GM18907 (cell line): ENCODE measurements around the gene YLPM1.
A peak's percentile ranks its signal among the peaks of the same experiment; 100 is the strongest.

Experiments
- ATAC-seq: cut with Tn5 transposase; IDR thresholded peaks from one replicate; pipeline ENCODE4 v1.9.1; 2021; ENCODE audit warnings: mild to moderate bottlenecking, moderate library complexity; ENCODE audit not compliant: unreplicated experiment

YLPM1 gene

DNA sequence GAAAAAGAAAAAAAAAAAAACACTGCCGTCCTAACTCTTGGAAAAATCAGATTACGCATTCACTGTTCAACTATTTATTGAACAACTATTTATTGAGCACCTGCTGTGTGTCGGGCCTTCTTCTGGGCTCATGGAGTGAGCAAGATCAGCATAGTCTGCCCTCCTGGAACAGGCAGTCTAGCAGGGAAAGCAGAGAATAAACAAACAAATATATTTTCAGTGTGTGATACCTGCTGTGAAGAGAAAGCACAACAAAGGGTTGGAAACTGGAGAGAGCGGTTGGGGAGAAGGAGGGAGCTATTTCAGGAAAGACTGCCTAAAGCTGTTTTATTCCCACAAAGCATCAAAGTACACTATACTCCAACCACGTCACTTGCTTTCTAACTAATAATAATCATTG, 102.0 kb downstream of the YLPM1 start:
- no peak for ATAC-seq

DNA sequence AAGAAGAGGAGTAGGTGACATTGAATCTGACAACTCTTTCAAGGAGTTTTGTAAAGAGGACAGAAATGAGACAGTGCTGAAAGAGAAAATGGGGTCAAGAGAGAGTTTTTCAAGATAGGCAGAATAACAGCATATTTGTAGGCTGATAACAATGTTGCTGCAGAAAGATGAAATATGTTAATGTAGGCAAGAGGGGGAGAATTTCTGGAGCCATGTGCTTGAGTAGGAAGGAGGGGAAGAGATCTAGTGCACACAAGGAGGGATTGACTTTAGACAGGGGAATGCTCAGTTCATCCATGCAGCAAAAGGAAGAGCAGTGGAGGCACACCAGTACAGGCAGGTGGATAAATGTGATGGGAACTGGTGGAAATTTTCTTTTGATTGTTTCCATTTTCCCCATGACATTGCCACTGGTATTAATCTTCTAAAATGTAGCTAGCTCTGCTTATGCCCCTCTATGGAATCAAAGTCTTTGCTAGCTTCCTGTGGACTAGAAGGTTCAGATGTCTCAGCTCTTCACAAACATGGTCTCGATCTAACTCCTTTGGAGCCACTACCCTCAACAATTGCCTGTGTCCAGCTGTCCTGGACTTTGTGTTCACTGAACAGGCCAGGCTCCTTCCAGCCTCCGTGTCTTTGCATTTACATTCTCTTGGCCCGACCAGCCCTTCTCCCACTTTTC, 103.7 kb downstream of the YLPM1 start:
- no peak for ATAC-seq

DNA sequence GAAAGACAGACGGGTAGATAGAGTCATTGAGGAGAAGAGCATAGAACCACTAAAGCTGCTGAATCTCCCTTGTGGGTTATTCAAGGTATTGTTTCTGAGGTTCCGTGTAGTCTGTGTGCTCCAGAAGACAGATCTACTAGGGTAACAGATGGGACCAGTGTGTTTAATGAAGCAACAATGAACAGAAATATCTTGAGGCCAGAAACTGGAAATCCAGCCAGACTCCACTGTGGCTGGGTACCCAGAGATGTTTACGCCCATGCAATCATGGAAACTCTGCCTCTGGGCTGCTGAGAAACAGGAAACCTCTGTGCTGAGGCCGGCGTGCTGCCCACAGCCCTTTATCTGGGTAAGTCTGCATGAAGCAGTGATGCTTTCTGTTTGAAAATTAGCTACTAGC, 104.6 kb downstream of the YLPM1 start:
- ATAC-seq: no peak

DNA sequence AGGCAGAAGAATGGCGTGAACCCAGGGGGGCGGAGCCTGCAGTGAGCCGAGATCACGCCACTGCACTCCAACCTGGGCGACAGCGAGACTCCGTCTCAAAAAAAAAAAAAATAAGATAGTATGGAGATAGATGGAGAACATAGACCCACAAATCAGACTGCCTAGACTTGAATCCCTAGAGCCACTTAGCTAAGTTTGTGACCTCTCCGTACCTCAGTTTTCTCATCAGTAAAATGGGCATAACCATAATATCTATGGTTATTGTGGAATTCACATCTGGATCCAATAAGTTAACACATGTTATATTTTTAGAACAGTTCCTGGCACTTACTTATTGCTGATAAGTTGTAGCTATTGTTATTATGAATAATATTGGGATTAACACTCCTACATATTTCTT, 105.6 kb downstream of the YLPM1 start:
- no peak for ATAC-seq

DNA sequence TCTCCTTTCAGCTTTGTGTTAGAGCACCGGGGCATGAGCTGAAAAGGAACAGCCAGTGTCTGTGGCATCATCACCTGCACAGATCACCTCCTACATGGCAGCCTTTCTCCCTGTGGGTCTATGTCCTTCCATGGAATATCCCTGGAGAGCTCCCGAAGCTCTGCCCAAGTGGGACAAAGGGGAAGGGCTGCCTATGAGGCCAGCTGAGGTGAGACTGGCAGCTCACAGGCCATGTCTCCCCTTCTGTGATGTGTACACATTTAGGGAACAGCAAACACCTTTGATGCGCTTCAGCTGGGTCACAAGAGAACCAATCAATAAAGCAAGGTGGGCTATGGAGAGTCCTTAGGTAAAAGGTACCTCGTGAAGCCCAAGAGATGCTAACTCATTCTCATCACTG, 108.7 kb downstream of the YLPM1 start:
- ATAC-seq: no peak

DNA sequence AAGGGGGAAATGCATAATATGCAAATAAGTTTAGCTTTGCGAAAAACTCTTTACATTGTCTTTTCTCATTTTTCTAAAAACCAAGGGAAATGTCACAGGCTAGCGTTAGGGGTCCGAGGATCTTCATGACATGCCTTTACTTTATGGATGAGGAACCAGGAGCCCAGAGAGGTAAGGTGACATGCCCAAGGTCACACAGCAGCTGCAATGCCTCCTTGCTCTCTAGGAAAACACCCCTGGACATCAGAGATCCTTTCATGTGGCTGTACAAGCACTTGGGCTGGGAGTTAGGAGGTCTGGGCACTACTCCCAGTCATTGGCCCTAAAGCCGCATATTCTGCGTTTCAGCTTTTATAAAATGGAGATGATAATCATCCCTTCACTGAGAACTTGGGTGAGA, 112.1 kb downstream of the YLPM1 start:
- no peak for ATAC-seq

DNA sequence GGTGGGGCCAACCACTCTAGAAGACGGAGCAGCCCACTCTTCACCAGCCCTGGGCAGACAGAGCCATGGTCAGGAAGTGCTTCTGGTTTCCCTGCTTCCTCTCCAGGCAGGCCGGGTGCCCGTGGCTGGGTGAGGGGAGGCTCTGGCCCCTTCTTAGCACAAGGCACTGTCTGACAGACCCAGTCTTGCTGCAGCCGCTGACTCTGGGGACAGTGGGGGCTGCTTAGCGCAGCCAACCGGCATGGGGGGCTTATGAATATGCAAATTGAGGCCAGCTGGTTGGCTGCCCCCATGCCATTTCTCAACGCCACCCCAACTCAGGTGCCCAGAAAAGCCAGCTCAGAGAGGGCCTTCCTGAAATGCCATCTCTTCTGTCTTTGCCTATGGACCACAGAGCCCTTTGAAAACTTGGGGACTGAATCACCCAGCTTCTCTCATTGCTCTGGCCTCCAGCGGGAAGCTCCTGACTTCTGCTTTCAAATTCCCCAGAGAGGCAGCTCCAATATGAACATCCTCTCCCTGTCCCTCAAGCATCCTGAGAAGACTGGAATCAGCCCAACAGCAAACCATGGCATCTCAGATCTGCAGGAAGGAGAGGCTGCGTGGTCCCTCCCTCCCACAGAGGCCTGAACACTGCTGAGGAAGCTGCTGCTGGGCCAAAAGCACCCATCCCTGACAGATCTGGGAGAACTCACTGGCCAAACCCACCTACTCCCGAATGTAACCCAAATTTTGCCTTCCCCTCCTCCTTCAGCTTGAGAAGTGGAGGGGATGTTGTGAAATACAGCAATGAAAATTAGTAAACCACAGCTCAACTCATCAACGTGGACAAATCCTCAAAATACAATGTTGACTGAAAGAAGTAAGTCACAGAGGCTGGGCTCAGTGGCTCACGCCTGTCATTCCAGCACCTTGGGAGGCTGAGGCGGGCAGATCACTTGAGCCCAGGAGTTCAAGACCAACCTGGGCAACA, 113.1 kb downstream of the YLPM1 start, which contains the start of gene PROX2:
TSS of gene PROX2 (minus strand) at position 205 of the 973 bp plus-strand sequence. CDS start 12,311 bp downstream, outside the sequence.
- ATAC-seq: no peak

DNA sequence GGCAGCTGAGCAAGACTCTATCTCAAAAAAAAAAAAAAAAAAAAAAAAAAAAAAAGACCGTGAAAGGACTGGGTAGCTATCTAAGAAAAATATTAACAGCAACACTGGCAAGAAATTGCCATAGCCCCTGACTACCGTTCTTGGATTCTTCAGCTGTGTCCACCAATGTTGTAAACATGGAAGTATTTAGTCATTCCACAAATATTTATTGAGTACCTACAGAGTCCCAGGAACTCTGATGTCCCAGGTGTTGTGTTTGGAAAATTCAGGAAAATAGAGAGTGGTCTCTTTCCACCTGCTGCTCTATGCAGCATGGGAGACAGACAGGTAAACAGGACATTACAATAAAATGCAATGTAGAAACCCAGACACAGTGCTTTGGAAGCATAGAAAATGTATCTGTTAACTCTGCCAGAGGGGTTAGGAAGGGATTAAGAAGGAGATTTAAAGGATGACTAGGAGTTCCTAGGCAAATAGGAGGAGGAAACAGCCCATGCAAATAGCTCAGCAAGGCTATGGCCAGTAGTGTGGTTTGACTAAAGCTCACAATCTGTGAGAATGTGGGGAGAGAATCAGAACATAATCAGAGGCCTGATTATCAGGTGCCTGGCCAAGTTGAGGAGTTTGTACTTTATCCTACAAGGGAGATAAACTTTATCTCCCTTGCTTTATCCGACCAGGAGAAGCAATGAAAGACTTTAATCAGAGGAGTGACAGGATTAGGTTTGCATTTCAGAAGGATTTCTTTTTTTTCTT, 116.5 kb downstream of the YLPM1 start:
- ATAC-seq: no peak

DNA sequence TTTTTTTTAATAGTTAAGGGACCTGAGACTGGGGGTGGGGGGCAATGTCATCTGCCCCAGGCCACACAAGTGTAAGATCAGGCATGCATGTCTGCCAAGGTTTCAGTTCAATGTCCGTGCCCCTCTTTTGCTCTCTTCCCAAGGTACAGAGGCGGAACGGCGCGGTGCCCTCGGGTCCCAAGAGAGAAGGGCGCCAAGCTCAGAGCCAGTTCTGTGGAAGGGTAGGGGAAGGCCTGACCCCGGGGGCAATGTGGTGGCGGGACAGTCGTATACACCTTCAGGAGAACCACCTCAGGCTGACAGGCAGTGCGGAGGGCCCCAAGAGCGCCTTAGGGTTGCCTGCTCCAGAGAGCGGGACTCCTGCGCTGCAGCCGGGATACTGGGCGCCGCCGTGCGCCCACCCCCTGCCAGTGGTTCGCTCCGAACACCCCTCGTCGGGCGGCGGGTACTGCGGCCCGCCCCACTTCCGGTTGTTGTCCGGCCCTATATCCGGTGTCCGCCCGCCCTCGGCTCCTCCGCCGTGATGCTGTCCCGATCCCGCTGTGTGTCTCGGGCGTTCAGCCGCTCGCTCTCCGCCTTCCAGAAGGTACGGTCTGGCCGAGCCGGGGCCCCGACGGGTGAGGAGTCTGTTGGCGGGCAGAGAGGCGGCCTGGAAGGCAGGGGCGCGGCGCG, 118.5 kb downstream of the YLPM1 start, which contains the start of gene DLST:
TSS of gene DLST (plus strand) at position 486 of the 672 bp plus-strand sequence. CDS start at position 524, 38 bp downstream.
- ATAC-seq: peak; percentile 90

DNA sequence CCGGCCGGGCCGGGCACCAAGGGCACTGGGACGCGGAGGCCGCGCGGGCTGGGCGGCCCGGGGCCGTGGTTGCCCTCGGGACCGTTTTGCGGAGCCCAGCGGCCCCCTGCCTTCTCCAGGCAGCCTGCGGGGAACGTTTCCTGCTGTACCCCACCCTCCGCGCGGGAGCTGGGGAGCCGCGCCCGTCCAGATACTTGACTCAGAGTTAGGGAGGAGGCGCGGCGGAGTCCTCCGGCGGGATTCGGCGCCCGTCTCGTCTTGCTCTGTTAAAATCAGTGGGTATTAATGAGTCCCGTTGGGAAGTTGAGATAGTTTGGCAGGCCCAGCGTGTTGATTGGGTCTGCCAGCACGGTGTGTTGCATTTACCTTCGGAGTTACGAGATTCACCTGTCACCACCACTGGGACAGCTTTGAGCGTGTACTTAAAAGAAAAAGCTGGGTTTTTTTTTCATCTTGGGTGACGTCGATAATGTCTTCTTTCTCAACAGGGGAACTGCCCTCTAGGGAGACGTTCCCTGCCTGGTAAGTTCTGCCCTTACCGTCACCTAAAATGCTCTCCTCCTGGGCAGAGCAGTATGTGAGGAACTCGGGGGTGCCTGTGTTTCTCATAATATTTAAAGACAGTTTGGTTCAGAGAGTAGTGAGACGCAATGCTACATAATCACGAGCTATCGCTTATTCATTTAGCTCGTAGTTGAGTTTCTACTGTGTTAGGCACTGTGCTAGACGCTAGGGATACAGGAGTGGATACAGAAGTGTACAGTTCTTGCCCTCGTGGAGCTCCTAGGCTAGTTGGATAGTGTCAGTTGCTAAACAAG, 119.2 kb downstream of the YLPM1 start:
- peak; percentile 48 for ATAC-seq
